B cell (primary cell): Measurements from ENCODE around the gene FAM114A2. TPM values are rescaled to one million over a fixed set of nuclear protein-coding genes. Genes with fewer than 3 reads are reported as not detected.

Experiments used
- ATAC-seq: fragments of 200-7000 bp; cut with Tn5 transposase; one replicate; pipeline ENCODE4 v1.10.0; 2021; ENCODE audit warnings: low read depth, mild to moderate bottlenecking, moderate number of reproducible peaks, moderate library complexity
- CTCF ChIA-PET: fragments of 350-600 bp; sonication (Branson Sonifier 250); formaldehyde crosslinking; loops from one replicate; lab custom pipeline; 2021; ENCODE audit warnings: antibody characterized with exemption, inconsistent platforms; lab: Charles Lee
- POLR2A ChIA-PET: fragments of 350-600 bp; sonication (Branson Sonifier 250); formaldehyde crosslinking; loops from one replicate; lab custom pipeline; 2021; ENCODE audit warnings: antibody characterized with exemption; lab: Charles Lee
- DNase-seq: peaks from one replicate; pipeline ENCODE4 v3.0.0; 2013
- H2AFZ ChIP-seq: 2 replicates; pipeline ENCODE4 v1.6.1; 2012; ENCODE audit warnings: mild to moderate bottlenecking, low read depth, low read length; ENCODE audit not compliant: insufficient read depth, poor library complexity, severe bottlenecking
- H3K27ac ChIP-seq, 2 donors: 1 replicate in 1 of 2; 2 replicates in 1 of 2; pipeline ENCODE4 v1.5.1; 2012 to 2013; ENCODE audit warnings: low read length in 2 of 2, mild to moderate bottlenecking in 2 of 2, moderate library complexity in 1 of 2
- H3K27me3 ChIP-seq, 4 experiments: fragments of 200-600 bp in 1 of 4; sonication (generic) in 1 of 4; replicated peaks in 1 of 4; 1 replicate in 2 of 4; 2 replicates in 2 of 4; pipeline versions ENCODE4 v1.6.1 to v1.7.0; 2013 to 2016; ENCODE audit warnings: low read length in 3 of 4, mild to moderate bottlenecking in 2 of 4, mixed read lengths in 1 of 4, moderate library complexity in 1 of 4; ENCODE audit not compliant: insufficient read depth in 4 of 4, control insufficient read depth in 3 of 4; ENCODE audit errors: control extremely low read depth in 1 of 4
- H3K36me3 ChIP-seq, 2 experiments: replicated peaks in 1 of 2; 1 replicate in 1 of 2; 2 replicates in 1 of 2; pipeline versions ENCODE4 v1.6.1 to v1.7.1; 2013; ENCODE audit warnings: low read length in 1 of 2; ENCODE audit not compliant: insufficient read depth in 2 of 2, control insufficient read depth in 1 of 2; ENCODE audit errors: control extremely low read depth in 1 of 2, extremely low read depth in 1 of 2
- H3K4me1 ChIP-seq, 2 donors: fragments of 200-600 bp in 1 of 2; sonication (generic) in 1 of 2; 1 replicate in 1 of 2; 2 replicates in 1 of 2; pipeline versions ENCODE4 v1.5.1 to v1.6.1; 2013 to 2017; ENCODE audit warnings: low read length in 2 of 2; ENCODE audit not compliant: control insufficient read depth in 2 of 2, insufficient read depth in 2 of 2
- H3K4me2 ChIP-seq: replicated peaks from 2 replicates; pipeline ENCODE3; 2012; ENCODE audit warnings: mild to moderate bottlenecking, low read depth, low read length; ENCODE audit not compliant: poor library complexity, severe bottlenecking
- H3K4me3 ChIP-seq, 5 experiments: fragments of 200-600 bp in 1 of 5; sonication (generic) in 1 of 5; 1 replicate in 3 of 5; 2 replicates in 2 of 5; pipeline versions ENCODE4 v1.5.1 to v1.7.0; 2011 to 2016; ENCODE audit warnings: low read length in 4 of 5, mild to moderate bottlenecking in 4 of 5, low read depth in 2 of 5, control low read depth in 1 of 5, moderate library complexity in 1 of 5; ENCODE audit not compliant: insufficient read depth in 1 of 5; ENCODE audit errors: control extremely low read depth in 1 of 5, extremely low read depth in 1 of 5
- H3K79me2 ChIP-seq: fragments of 200-600 bp; sonication (generic); one replicate; pipeline ENCODE4 v1.6.0; 2016; ENCODE audit warnings: low read length; ENCODE audit not compliant: control insufficient read depth, insufficient read depth
- H3K9ac ChIP-seq: fragments of 200-600 bp; sonication (generic); 2 replicates; pipeline ENCODE4 v1.6.1; 2017; ENCODE audit warnings: mild to moderate bottlenecking, low read length, moderate library complexity
- H3K9me3 ChIP-seq, 3 donors: one replicate each; pipeline versions ENCODE4 v1.6.1 to v1.7.1; 2013; ENCODE audit warnings: low read length in 2 of 3; ENCODE audit not compliant: control insufficient read depth in 2 of 3, insufficient read depth in 1 of 3; ENCODE audit errors: control extremely low read depth in 1 of 3
- H4K20me1 ChIP-seq: 2 replicates; pipeline ENCODE4 v1.6.0; 2012; ENCODE audit warnings: mild to moderate bottlenecking, low read length; ENCODE audit not compliant: insufficient read depth, control insufficient read depth, poor library complexity, severe bottlenecking
- H3K27ac Mint-ChIP-seq: one replicate; pipeline ENCODE4 v1.8.0; 2021; ENCODE audit warnings: mixed read lengths
- H3K27me3 Mint-ChIP-seq: one replicate; pipeline ENCODE4 v1.8.0; 2021; ENCODE audit warnings: mixed read lengths
- H3K4me1 Mint-ChIP-seq: one replicate; pipeline ENCODE4 v1.8.0; 2021; ENCODE audit warnings: mixed read lengths
- H3K4me3 Mint-ChIP-seq: one replicate; pipeline ENCODE4 v1.8.0; 2021; ENCODE audit warnings: mixed read lengths
- H3K9me3 Mint-ChIP-seq: one replicate; pipeline ENCODE4 v1.8.0; 2022; ENCODE audit warnings: mixed read lengths; ENCODE audit not compliant: insufficient read depth
- EZH2 ChIP-seq: IDR thresholded peaks from 2 replicates; pipeline ENCODE4 v1.6.1; 2012; ENCODE audit warnings: borderline replicate concordance, low read depth, mild to moderate bottlenecking, moderate library complexity, low read length; ENCODE audit not compliant: insufficient read depth, poor library complexity, severe bottlenecking
- WGBS: methylation state at CpG from one replicate; pipeline ENCODE4 v1.1.5; 2013; ENCODE audit warnings: missing lambda C conversion rate; ENCODE audit not compliant: insufficient coverage; 5-methylcytosine and 5-hydroxymethylcytosine counted together
- intact Hi-C: fragments of 100-400 bp; cut with micrococcal nuclease; formaldehyde crosslinking; loops from one replicate; pipeline ENCODE4 v1.10.0; 2022
- polyA plus RNA-seq: library from polyadenylated mRNA; depleted of rRNA; stranded (reverse); fragments of >200 nt; gene quantifications from 2 replicates; pipeline ENCODE4 v1.2.3, GENCODE V29; 2012
- total RNA-seq, 2 donors: library from RNA; stranded (reverse); fragments of 120-200 nt in 1 of 2; gene quantifications; 1 replicate in 1 of 2; 2 replicates in 1 of 2; pipeline versions ENCODE4 v1.2.3 to v1.2.4, GENCODE V29; 2013 to 2022
- TF ChIP-seq, protein P1 (sequence below): fragments of 200-600 bp; IDR thresholded peaks from one replicate; pipeline ENCODE4 v1.8.0; 2022; ENCODE audit warnings: antibody characterized with exemption, mild to moderate bottlenecking

Gene FAM114A2
- total and polyA plus RNA-seq, 2 donors (not counting 1 experiment from before 2014, with no cell fraction given) = 6.0 to 34.2 TPM

DNA sequence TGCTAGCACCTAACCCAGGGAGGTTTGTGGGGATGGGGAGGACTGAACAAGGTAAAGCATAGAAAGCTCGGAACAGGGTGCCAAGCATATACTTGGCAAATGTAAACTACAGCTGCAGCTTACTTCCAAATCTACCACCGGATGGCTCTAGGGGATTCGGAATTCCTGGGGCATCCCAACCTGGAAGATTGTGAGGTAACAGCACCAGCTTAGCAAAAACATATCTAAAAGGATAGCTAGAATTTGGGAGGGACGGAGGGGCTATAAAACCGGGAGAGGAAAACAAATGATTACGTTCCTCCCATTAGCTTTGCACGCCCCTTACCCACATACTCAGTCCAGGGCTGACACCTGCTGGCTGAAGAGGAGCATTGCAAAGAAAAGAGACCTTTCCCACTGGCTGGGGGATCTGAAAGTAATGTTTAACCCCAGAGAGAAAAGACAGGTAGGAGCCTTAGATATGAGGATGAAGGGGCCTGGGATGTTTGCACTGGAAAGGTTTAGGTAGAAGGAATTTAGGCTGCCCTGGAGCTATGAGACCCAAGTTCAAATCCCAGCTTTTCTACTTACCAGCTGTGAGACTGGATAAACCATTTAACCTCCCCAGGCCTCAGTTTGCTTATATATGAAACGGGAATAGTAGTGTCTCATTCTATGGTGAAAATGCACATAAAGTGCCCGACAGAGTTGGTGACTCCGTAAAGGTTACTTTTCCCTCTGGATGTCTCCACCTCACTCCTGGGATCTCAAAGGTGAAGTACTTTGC, 73.6 kb downstream of the FAM114A2 start:
- TF ChIP-seq, protein P1, sequence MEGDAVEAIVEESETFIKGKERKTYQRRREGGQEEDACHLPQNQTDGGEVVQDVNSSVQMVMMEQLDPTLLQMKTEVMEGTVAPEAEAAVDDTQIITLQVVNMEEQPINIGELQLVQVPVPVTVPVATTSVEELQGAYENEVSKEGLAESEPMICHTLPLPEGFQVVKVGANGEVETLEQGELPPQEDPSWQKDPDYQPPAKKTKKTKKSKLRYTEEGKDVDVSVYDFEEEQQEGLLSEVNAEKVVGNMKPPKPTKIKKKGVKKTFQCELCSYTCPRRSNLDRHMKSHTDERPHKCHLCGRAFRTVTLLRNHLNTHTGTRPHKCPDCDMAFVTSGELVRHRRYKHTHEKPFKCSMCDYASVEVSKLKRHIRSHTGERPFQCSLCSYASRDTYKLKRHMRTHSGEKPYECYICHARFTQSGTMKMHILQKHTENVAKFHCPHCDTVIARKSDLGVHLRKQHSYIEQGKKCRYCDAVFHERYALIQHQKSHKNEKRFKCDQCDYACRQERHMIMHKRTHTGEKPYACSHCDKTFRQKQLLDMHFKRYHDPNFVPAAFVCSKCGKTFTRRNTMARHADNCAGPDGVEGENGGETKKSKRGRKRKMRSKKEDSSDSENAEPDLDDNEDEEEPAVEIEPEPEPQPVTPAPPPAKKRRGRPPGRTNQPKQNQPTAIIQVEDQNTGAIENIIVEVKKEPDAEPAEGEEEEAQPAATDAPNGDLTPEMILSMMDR = peak; percentile 66
- TF ChIP-seq EZH2 = no peak
- Histone ChIP-seq H3K4me3 (no peak overlapping the region), H3K4me2 (no peak overlapping the region), H3K79me2 (no peaks in the 10 kb centered on the region), H3K27me3 (peaks cover 0 to 7% (median 0%) of the 10 kb centered on the region in 4 experiments), H3K9ac (no peak overlapping the region), H4K20me1 (no peaks in the 10 kb centered on the region), H2AFZ (no peak overlapping the region), H3K9me3 (no peaks in the 10 kb centered on the region), H3K36me3 (no peaks in the 10 kb centered on the region), H3K4me1 (no peaks in the 10 kb centered on the region), H3K27ac (no peak overlapping the region)
- Mint-ChIP-seq H3K9me3 (no peaks in the 10 kb centered on the region), H3K4me3 (no peak overlapping the region), H3K27ac (no peak overlapping the region), H3K4me1 (no peaks in the 10 kb centered on the region), H3K27me3 (peaks cover 18% of the 10 kb centered on the region)
- ATAC-seq (peak; percentile 49), DNase-seq (peak; percentile 42)
- 60% methylated on average over 1 of the region's 10 CpGs for WGBS
- ChIA-PET POLR2A (no interaction called here), CTCF (interaction anchor here (0.6 to 3.2 kb wide), 11 partner anchors 9 to 1451 kb away, joined by 3 to 26 read pairs (median 4); no protein-coding TSS in a partner anchor)
- intact Hi-C loops = no loop called here
